Stimulated activated CD8-positive, alpha-beta memory T cell treated with anti-CD3 and anti-CD28 coated beads, Interleukin-2, amount 100 ng/mL, for 48 hours (primary cell): ENCODE results near the gene EPB41L2.
"Not testable (repeated sequence)": the region's sequence is repeated elsewhere in the genome, so short reads cannot be mapped to it uniquely, and the experiment has no call there.

Experiments
- DNase-seq, 2 donors: peaks; one replicate each; pipeline ENCODE4 v3.0.0-alpha.2; 2020; ENCODE audit warnings: low read depth in 2 of 2

EPB41L2 gene

DNA sequence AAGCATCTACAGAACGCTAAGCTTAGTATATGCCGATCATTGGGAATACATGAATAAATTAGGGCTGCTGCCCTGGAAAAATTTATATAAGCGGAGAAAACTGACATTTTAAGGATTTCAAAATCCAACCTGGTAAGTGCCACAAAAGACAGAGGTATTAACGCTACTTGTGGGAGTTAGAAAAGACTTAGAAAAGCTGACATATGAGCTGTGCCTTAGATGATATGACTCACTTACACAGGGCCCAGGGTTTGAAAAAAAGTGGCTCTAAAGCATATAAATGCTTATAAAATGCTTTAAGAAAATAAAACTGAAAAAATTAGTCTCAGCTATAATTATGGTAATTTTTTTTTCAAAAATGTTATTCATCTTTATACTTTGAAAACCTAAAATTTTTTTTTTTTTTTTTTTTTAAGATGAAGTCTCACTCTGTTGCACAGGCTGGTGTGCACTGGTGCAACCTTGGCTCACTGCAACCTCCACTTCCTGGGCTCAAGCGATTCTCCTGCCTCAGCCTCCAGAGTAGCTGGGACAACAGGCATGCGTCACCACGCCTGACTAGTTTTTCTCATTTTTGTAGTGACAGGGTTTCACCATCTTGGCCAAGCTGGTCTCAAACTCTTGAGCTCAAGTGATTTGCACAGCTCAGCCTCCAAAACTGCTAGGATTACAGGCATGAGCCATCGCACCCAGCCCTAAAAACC, 25.7 kb downstream of the EPB41L2 start:
- no peak for DNase-seq

DNA sequence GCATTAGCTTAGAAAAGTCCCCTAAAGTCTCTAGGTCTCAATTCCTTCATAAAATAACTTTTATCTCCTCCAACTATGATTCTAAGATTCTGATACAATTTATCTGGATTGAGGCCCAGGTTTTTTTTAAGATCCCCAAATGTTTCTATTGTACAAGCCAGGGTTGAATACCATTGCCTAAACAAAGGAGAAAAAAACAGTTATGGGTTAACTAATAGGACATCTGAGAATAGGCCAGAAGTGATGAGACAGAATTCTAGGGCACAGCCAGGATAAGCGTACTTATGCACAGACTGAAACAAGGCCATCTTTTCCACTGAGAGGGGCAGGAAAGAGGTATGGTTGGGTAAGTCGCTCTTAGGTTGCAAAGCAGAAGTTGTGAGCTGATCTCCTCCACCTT, 26.4 kb downstream of the EPB41L2 start:
- no peak for DNase-seq

DNA sequence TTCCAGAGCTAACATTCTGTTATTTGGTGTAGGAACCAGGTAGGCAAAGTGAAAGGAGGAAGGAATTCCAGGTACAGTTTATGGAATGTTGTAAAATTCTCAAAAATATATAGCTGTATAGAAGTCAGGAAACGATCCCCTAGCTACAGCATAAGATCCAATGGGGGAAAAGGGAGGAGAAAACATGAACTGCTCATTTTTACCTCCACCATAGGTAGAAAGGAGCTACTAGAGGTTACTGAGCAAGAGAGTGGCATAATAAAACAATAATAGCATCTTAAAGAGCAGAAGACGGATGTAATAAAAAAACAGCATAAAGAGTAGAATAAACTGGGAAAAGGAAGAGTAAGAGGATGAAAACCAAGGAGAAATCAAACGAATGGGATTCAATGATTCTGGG, 26.9 kb downstream of the EPB41L2 start:
- no peak for DNase-seq

DNA sequence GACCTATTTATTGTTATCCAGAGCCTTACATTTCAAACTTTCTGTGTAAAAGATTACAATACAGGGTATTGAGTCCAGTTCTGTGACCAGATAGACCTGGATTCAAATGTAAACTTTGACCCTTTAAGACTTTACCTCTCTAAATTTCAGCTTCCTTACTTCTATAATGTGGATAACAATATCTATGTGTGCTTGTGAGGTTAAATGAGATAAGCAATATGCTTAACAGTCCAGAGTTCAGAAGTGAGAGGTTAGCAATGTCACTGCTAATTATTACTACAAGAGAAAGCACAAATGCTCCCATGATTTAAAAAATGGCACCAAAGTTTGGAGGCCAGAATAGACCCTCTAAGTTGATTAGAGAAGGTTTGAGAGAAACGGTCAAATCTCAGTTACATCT, 27.5 kb downstream of the EPB41L2 start:
- DNase-seq = no peak

- no peak for DNase-seq
Measured at GRCh38 chr6:131033631-131034030, 29.4 kb downstream of the EPB41L2 start.

- DNase-seq = no peak
Measured at GRCh38 chr6:131029626-131030297, 33.3 kb downstream of the EPB41L2 start.

DNA sequence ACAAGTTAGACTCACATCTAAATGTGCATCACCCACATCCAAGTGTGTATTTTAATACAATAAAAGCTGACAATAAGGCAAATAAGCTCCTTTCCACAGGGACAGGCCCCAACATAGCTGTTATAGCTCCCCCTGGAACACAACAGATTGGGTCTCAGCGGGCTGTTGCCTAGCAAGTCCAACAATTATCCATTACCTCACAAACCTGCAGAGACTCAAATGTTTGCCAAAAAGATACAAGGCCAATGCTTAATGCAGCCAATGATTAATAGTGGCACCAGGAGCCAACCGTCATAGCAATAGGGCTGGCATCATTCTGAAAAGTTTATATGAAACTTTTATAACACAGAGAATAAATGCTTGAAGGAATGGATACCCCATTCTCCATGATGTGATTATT, 35.7 kb downstream of the EPB41L2 start:
- no peak for DNase-seq

- DNase-seq = no peak
Measured at GRCh38 chr6:131026243-131026642, 36.8 kb downstream of the EPB41L2 start.

GRCh38 chr6:131024565-131024964, 38.5 kb downstream of the EPB41L2 start:
- DNase-seq = no peak

DNA sequence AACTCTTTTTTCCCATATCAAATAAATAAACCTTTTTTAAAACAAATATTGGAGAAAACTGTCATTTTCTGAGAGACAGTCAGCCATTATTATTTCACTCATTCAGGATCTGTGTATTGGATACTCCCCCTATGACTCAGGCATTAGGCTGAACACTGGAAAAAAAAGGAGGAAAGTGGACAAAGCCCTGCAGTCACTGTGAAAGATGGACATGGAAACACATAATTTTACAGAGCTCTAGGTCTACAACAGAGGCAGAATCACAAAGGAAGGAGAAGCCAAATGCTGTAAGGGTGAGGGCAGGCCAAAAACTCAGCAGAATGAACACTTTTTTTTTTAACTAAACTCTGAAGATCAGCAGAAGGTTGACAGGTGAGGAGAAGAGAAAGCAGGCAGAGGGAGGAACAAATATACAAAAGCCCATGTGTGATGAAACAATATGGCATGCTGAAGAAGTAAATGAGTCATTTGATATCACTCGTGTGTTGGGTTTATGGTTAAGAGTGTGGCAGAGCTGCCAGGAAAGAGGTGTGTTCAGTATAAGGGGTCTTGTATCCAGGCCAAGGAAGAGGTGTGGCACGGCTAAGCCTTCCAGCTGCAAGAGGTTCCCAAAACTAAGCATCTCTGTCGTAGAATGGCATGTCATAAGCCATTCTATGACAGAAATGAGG, 39.1 kb downstream of the EPB41L2 start:
- no peak for DNase-seq

- DNase-seq = no peak
Measured at GRCh38 chr6:131022691-131023090, 40.4 kb downstream of the EPB41L2 start.

DNA sequence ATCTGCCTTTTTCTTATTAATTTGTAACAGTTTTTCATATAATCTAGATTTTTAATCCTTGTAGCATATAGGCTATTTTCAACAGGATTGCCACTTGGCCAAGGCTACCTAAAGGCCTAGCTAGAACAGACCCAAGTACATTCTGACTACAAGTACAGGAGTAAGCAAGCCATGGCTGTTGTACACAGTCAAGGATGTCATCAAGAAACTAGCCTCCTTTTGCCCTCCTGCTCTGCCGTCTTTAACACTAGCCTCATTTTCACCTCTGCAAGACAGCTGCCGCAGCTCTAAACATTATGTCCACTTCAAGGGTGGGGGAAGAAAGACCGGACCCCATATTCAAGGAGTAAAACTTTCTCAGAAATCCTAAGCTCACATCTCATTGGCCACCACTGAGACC, 45.1 kb downstream of the EPB41L2 start:
- no peak for DNase-seq

- no peak for DNase-seq
Measured at GRCh38 chr6:131015630-131016263, 47.3 kb downstream of the EPB41L2 start.

GRCh38 chr6:131015025-131015591, 47.9 kb downstream of the EPB41L2 start:
- DNase-seq = no peak

GRCh38 chr6:131014080-131014776, 48.8 kb downstream of the EPB41L2 start:
- no peak for DNase-seq

DNA sequence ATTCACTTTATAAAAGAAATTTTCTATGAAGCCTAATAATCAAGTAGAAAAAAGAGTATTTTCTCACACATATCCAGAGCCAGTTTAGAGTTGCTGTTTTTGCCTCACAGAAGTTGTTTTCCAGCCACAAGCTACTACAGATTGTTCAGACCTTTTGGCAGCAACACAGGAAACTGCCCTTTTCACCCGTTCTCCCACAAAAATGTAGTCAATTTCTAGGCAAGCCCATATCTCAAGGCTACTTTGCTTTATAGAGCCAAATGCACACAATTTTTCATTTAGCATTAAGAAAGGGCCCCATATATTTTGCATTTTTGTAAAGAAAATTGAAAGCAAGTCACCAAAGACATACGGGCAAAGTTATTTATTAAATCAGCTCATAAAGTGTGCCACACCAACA, 49.5 kb downstream of the EPB41L2 start:
- DNase-seq = no peak

DNA sequence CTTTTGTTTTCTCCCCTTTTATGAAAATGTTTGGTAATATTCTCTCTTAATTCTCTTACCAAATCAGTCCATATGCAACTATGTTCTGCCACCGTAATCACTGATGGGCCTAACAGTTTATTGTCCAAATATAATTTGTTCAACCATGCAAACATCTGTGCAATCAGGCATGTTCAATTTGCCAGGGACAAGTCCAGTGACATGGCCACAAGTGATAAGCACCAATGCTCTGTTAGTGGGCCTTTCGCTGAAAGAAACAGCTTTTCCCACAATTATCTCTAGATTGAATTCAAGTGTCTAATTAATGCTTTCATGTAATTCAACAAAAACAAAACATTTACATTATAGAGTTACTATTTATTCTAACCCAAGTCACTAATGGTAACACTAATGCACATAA, 53.3 kb downstream of the EPB41L2 start:
- no peak for DNase-seq

GRCh38 chr6:131008965-131009364, 54.1 kb downstream of the EPB41L2 start:
- not testable (repeated sequence) for DNase-seq

- DNase-seq = not testable (repeated sequence)
Measured at GRCh38 chr6:131007964-131008363, 55.1 kb downstream of the EPB41L2 start.

DNA sequence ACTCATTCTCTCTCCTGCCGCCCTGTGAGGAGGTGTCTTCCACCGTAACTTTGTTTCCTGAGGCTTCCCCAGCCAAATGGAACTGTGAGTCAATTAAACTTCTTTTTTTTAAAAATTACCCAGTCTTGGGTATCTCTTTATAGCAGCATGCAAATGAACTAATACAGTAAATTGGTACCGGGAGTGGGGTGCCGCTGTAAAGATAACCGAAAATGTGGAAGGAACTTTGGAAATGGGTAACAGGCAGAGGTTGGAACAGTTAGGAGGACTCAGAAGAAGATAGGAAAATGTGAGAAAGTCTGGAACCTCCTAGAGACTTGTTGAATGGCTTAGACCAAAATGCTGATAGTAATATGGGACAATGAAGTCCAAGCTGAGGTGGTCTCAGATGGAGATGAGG, 55.8 kb downstream of the EPB41L2 start:
- no peak for DNase-seq

GRCh38 chr6:131005439-131006016, 57.5 kb downstream of the EPB41L2 start:
- no peak for DNase-seq
